GM23338 (cell line): Measurements from ENCODE around the gene PAX9. TPM values are rescaled to one million over a fixed set of nuclear protein-coding genes. Genes with fewer than 3 reads are reported as not detected.
A peak's percentile ranks its signal among the peaks of the same experiment; 100 is the strongest.

Experiments
- ATAC-seq: fragments of 200-7000 bp; cut with Tn5 transposase; 3 replicates; pipeline ENCODE4 v1.9.1; 2020
- DNase-seq: peaks from one replicate; pipeline ENCODE4 v3.0.0-alpha.2; 2015; ENCODE audit warnings: low spot score
- H2AFZ ChIP-seq: fragments of 200-600 bp; sonication (generic); 2 replicates; pipeline ENCODE4 v1.8.0; 2016; ENCODE audit warnings: antibody characterized with exemption, mild to moderate bottlenecking, moderate library complexity
- H3F3A ChIP-seq: fragments of 200-600 bp; sonication (generic); replicated peaks from 2 replicates; pipeline ENCODE4 v1.8.0; 2017; ENCODE audit warnings: antibody characterized with exemption, mixed run types, low read depth
- H3K27ac ChIP-seq: fragments of 200-600 bp; sonication (generic); 2 replicates; pipeline ENCODE4 v1.6.1; 2016; ENCODE audit warnings: low read depth
- H3K27me3 ChIP-seq: fragments of 200-600 bp; sonication (generic); 2 replicates; pipeline ENCODE4 v1.8.0; 2016; ENCODE audit warnings: mild to moderate bottlenecking, mixed run types, moderate library complexity; ENCODE audit not compliant: insufficient read depth
- H3K36me3 ChIP-seq: fragments of 200-600 bp; sonication (generic); 2 replicates; pipeline ENCODE4 v1.8.0; 2016; ENCODE audit warnings: mild to moderate bottlenecking; ENCODE audit not compliant: insufficient read depth
- H3K4me1 ChIP-seq: fragments of 200-600 bp; sonication (generic); 2 replicates; pipeline ENCODE4 v1.8.0; 2016; ENCODE audit warnings: mild to moderate bottlenecking, moderate library complexity; ENCODE audit not compliant: insufficient read depth
- H3K4me2 ChIP-seq: fragments of 200-600 bp; sonication (generic); 2 replicates; pipeline ENCODE4 v1.7.1; 2017; ENCODE audit warnings: mixed run types
- H3K4me3 ChIP-seq: fragments of 200-600 bp; sonication (generic); 2 replicates; pipeline ENCODE4 v1.6.1; 2016; ENCODE audit warnings: mixed run types
- H3K79me2 ChIP-seq: fragments of 200-600 bp; sonication (generic); replicated peaks from 2 replicates; pipeline ENCODE4 v1.8.0; 2017; ENCODE audit warnings: mild to moderate bottlenecking; ENCODE audit not compliant: insufficient read depth
- H3K9me2 ChIP-seq: fragments of 200-600 bp; sonication (generic); 2 replicates; pipeline ENCODE4 v1.8.0; 2017; ENCODE audit not compliant: insufficient read depth
- H4K20me1 ChIP-seq: fragments of 200-600 bp; sonication (generic); replicated peaks from 2 replicates; pipeline ENCODE4 v1.8.0; 2017; ENCODE audit warnings: mild to moderate bottlenecking; ENCODE audit not compliant: insufficient read depth
- H3K27ac Mint-ChIP-seq: 2 replicates; pipeline ENCODE4 v1.8.0; 2020; ENCODE audit warnings: inconsistent platforms, mild to moderate bottlenecking, moderate library complexity, mixed read lengths
- H3K27me3 Mint-ChIP-seq: 3 replicates; pipeline ENCODE4 v1.8.0; 2022; ENCODE audit warnings: low read depth, mild to moderate bottlenecking, moderate library complexity, mixed read lengths, inconsistent platforms; ENCODE audit not compliant: insufficient read depth, poor library complexity
- H3K36me3 Mint-ChIP-seq: 3 replicates; pipeline ENCODE4 v1.8.0; 2021; ENCODE audit warnings: low read depth, mild to moderate bottlenecking, inconsistent platforms, moderate library complexity, mixed read lengths
- H3K4me1 Mint-ChIP-seq: 3 replicates; pipeline ENCODE4 v1.8.0; 2020; ENCODE audit warnings: mild to moderate bottlenecking, inconsistent platforms, mixed read lengths
- H3K4me3 Mint-ChIP-seq: 3 replicates; pipeline ENCODE4 v1.8.0; 2021; ENCODE audit warnings: moderate library complexity, mild to moderate bottlenecking, inconsistent platforms, mixed read lengths
- H3K9me3 Mint-ChIP-seq: 3 replicates; pipeline ENCODE4 v1.8.0; 2020; ENCODE audit warnings: moderate library complexity, mild to moderate bottlenecking, inconsistent platforms, mixed read lengths
- CREB1 ChIP-seq: fragments of 250-450 bp; sonication (Bioruptor Pico); IDR thresholded peaks from 2 replicates; pipeline ENCODE4 v1.5.0; 2020; ENCODE audit warnings: low read depth, mild to moderate bottlenecking, moderate library complexity
- EZH2 ChIP-seq: fragments of 200-600 bp; sonication (generic); IDR thresholded peaks from one replicate; pipeline ENCODE4 v1.8.0; 2017; ENCODE audit warnings: antibody characterized with exemption, mild to moderate bottlenecking, low read depth; ENCODE audit not compliant: unreplicated experiment
- JUNB ChIP-seq: IDR thresholded peaks from one replicate; pipeline ENCODE4 v1.6.1; 2016; ENCODE audit warnings: antibody characterized with exemption; ENCODE audit not compliant: unreplicated experiment
- STAT1 ChIP-seq: IDR thresholded peaks from one replicate; pipeline ENCODE4 v1.6.1; 2016; ENCODE audit warnings: antibody characterized with exemption; ENCODE audit not compliant: unreplicated experiment
- ZNF114 ChIP-seq: fragments of 250-450 bp; sonication (Bioruptor Pico); IDR thresholded peaks from 2 replicates; pipeline ENCODE4 v1.5.0; 2020; ENCODE audit warnings: mild to moderate bottlenecking, moderate library complexity
- polyA plus RNA-seq: library from polyadenylated mRNA; unstranded; fragments of >200 nt; fragmentation: Nextera tagmentation; extraction: Ambion mirVana; gene quantifications from 2 replicates; pipeline ENCODE4 v1.2.1, GENCODE V29; 2016
- total RNA-seq: library from RNA; depleted of rRNA; stranded (reverse); fragments of >200 nt; shearing (Covaris generic); gene quantifications from 2 replicates; pipeline ENCODE4 v1.2.3, GENCODE V29; 2014
- TF ChIP-seq, protein P1 (sequence below), 2 experiments: fragments of 200-600 bp in 1 of 2; sonication (generic) in 1 of 2; conservative IDR thresholded peaks; 2 replicates each; pipeline versions ENCODE4 v1.5.1 to v1.6.1; 2016 to 2017; ENCODE audit warnings: antibody characterized with exemption in 2 of 2, low read depth in 2 of 2, mild to moderate bottlenecking in 2 of 2, moderate library complexity in 1 of 2

Gene PAX9
- total and polyA plus RNA-seq, 2 experiments from 2014 or later, result 0.74 TPM; not detected in 1

DNA sequence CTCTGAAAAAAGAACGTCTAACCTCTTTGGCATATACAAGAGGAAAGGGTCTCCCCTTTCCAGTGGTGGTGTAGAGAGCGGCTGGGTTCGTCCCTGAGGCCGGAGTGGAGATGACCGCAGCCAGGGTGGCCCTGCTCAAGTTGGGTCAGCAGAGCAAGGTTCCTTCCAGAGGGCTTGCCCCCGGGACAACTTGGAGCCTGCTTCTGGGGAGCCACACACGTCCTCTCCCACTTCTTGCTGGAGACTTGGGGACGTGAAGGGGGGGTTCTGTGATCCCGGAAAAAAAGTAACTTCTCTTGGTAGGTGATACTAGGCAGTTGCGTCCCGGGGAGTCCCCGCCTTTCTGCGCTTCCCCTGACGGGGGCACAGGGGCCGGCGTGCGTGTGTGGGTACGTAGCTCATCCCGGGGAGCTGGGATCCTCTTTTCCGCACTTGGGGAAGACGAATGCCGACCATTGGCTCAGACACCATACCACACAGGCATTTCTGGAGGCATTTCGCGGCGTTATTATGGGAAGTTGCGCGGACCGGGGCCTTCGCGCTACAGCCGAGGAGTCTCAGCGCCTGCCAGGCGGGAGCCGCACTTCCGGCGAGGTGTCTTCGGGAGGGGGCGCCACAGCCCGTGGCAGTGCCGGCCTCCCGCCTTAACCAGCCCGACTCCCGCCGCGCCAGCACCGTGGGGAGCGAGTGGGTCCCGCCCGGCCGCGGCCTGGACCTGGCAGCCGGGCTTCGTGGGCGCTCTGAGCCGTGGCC lies 14.8 kb upstream of the PAX9 start:
- no peaks in the 10 kb centered on the region for H3K9me2 ChIP-seq
- H3F3A ChIP-seq, result peaks cover 5% of the 10 kb centered on the region
- TF ChIP-seq, protein P1, sequence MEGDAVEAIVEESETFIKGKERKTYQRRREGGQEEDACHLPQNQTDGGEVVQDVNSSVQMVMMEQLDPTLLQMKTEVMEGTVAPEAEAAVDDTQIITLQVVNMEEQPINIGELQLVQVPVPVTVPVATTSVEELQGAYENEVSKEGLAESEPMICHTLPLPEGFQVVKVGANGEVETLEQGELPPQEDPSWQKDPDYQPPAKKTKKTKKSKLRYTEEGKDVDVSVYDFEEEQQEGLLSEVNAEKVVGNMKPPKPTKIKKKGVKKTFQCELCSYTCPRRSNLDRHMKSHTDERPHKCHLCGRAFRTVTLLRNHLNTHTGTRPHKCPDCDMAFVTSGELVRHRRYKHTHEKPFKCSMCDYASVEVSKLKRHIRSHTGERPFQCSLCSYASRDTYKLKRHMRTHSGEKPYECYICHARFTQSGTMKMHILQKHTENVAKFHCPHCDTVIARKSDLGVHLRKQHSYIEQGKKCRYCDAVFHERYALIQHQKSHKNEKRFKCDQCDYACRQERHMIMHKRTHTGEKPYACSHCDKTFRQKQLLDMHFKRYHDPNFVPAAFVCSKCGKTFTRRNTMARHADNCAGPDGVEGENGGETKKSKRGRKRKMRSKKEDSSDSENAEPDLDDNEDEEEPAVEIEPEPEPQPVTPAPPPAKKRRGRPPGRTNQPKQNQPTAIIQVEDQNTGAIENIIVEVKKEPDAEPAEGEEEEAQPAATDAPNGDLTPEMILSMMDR (conservative IDR thresholded peaks at IDR 0.05; ENCODE audit: low read depth in 2 of 2), result peak; percentile 31 to 52; a peak in 3 of 4 replicates
- TF ChIP-seq JUNB, result no peak
- no peak for TF ChIP-seq CREB1
- no peak for TF ChIP-seq STAT1
- peak; percentile 82 for TF ChIP-seq EZH2
- Mint-ChIP-seq H3K4me3 (peak overlapping the region; percentile 76), H3K9me3 (no peaks in the 10 kb centered on the region), H3K27ac (no peak overlapping the region), H3K27me3 (peaks cover 82% of the 10 kb centered on the region), H3K4me1 (peaks cover 10% of the 10 kb centered on the region; the same call in 2 of the 3 replicates), H3K36me3 (no peaks in the 10 kb centered on the region)
- no peaks in the 10 kb centered on the region for H3K79me2 ChIP-seq
- ATAC-seq, result peak; percentile 71
- H3K27ac ChIP-seq, result no peak overlapping the region
- H3K36me3 ChIP-seq, result no peaks in the 10 kb centered on the region
- H4K20me1 ChIP-seq, result peaks cover 17% of the 10 kb centered on the region
- peak overlapping the region; percentile 65 for H3K4me3 ChIP-seq
- H3K27me3 ChIP-seq, result peaks cover 100% of the 10 kb centered on the region
- H3K4me1 ChIP-seq, result peaks cover 21% of the 10 kb centered on the region
- peak overlapping the region; percentile 97 for H2AFZ ChIP-seq
- H3K4me2 ChIP-seq, result peak overlapping the region; percentile 89
- peak; percentile 67 for DNase-seq

DNA sequence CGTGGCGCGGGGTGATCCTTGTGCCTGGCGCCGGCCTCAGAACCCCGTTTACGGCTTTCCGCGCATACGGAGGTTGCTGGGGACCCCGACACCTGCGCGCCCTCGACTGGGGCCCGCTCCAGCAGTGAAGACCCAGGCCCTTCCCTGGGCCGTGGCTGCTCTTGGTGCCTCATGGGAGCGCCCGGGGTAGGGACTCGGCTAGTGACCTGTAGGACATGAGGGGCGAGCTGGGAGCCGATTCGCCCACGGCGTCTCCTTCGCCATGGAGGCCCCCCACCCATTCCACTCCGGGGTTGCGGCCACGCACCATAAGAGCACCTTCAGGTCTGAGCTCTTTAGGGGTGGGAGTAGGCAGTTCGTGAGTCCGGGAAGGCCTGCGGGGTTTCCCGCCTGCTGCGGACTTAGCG lies 14.2 kb upstream of the PAX9 start:
- Histone ChIP-seq H3K36me3 (no peaks in the 10 kb centered on the region), H3K4me2 (peak overlapping the region; percentile 89), H3K79me2 (no peaks in the 10 kb centered on the region), H3K27ac (no peak overlapping the region), H3K27me3 (peaks cover 100% of the 10 kb centered on the region), H3F3A (peaks cover 5% of the 10 kb centered on the region), H4K20me1 (peaks cover 20% of the 10 kb centered on the region), H3K4me3 (peak overlapping the region; percentile 65), H3K9me2 (no peaks in the 10 kb centered on the region), H3K4me1 (peaks cover 21% of the 10 kb centered on the region), H2AFZ (peak overlapping the region; percentile 97)
- Mint-ChIP-seq H3K4me1 (peaks cover 10% of the 10 kb centered on the region; the same call in 2 of the 3 replicates), H3K4me3 (peak overlapping the region; percentile 80), H3K9me3 (no peaks in the 10 kb centered on the region), H3K36me3 (no peaks in the 10 kb centered on the region), H3K27ac (no peak overlapping the region), H3K27me3 (peaks cover 88% of the 10 kb centered on the region)
- no peak for TF ChIP-seq ZNF114 (CRISPR knock-in tag)
- TF ChIP-seq, protein P1 (conservative IDR thresholded peaks at IDR 0.05; ENCODE audit: low read depth in 2 of 2), result 0 out of 4 replicates have a peak, but pooled peaks of 1 of the 2 experiments have one; percentile 0
- peak; percentile 70 for ATAC-seq
- peak; percentile 47 for DNase-seq
